Kidney (tissue), 14 donors: Measurements from ENCODE around the gene CNTNAP4. TPM values are rescaled to one million over a fixed set of nuclear protein-coding genes. Genes with fewer than 3 reads are reported as not detected.

Source experiments
- DNase-seq, 5 donors: peaks; one replicate each; pipeline ENCODE4 v3.0.0-alpha.2; 2013 to 2020
- FAIRE-seq: peaks from 2 replicates; lab custom pipeline; 2012; peaks lifted over from hg19 to GRCh38; lab: Jason Lieb, UNC
- H3K27ac ChIP-seq, 2 donors: one replicate each; pipeline ENCODE4 v1.7.0; 2013; ENCODE audit warnings: low read depth in 2 of 2, low read length in 2 of 2, inconsistent platforms in 1 of 2
- H3K27me3 ChIP-seq: one replicate; pipeline ENCODE4 v1.7.1; 2013; ENCODE audit warnings: low read length, inconsistent platforms; ENCODE audit not compliant: control insufficient read depth, insufficient read depth
- H3K36me3 ChIP-seq, 3 donors: one replicate each; pipeline versions ENCODE4 v1.7.0 to v1.7.1; 2013; ENCODE audit warnings: low read length in 3 of 3, control low read depth in 1 of 3, inconsistent platforms in 1 of 3; ENCODE audit not compliant: insufficient read depth in 3 of 3, control insufficient read depth in 2 of 3
- H3K4me1 ChIP-seq, 3 donors: one replicate each; pipeline versions ENCODE4 v1.7.0 to v1.7.1; 2013; ENCODE audit warnings: low read length in 3 of 3, inconsistent platforms in 1 of 3, low read depth in 1 of 3; ENCODE audit not compliant: control insufficient read depth in 2 of 3, insufficient read depth in 2 of 3
- H3K4me3 ChIP-seq, 3 donors: one replicate each; pipeline versions ENCODE4 v1.7.0 to v1.8.1; 2013; ENCODE audit warnings: low read length in 3 of 3, control low read depth in 1 of 3, inconsistent platforms in 1 of 3
- H3K9ac ChIP-seq, 3 donors: one replicate each; pipeline versions ENCODE4 v1.7.0 to v1.7.1; 2013; ENCODE audit warnings: low read length in 3 of 3, control low read depth in 1 of 3, inconsistent platforms in 1 of 3
- H3K9me3 ChIP-seq, 3 donors: one replicate each; pipeline versions ENCODE4 v1.7.0 to v1.7.1; 2013; ENCODE audit warnings: low read length in 3 of 3, control low read depth in 1 of 3, inconsistent platforms in 1 of 3; ENCODE audit not compliant: control insufficient read depth in 2 of 3, insufficient read depth in 1 of 3
- CTCF ChIP-seq: IDR thresholded peaks from 3 replicates; pipeline ENCODE4 v1.5.1; 2012; ENCODE audit warnings: mild to moderate bottlenecking, moderate library complexity, borderline replicate concordance; ENCODE audit not compliant: insufficient read depth; ENCODE audit errors: extremely low read depth
- intact Hi-C: fragments of 100-400 bp; cut with DNase I; formaldehyde crosslinking; loops from one replicate; pipeline ENCODE4 v1.11.1; 2022
- polyA plus RNA-seq: library from polyadenylated mRNA; stranded (reverse); fragments of 350-450 nt; fragmentation: Illumina TruSeq; extraction: RNeasy Lipid Tissue Mini Kit (QIAGEN cat#74804); gene quantifications from one replicate; pipeline ENCODE4 v1.2.3, GENCODE V29; 2014; ENCODE audit warnings: low read depth, low replicate concordance; ENCODE audit not compliant: insufficient read depth
- total RNA-seq: library from RNA; stranded (reverse); fragmentation: NEBNext Ultra II Directional; extraction: Animal tissue kit (Norgen Biotek cat#: 25700); gene quantifications from one replicate; pipeline ENCODE4 v1.2.1, GENCODE V29; 2021
- donor health status: control.
- donor health status: control.
- donor health status: control.
- donor health status: control.
- donor health status: control.
- donor health status: DM: yes; HTN: yes; CAD: no.
- donor health status: Normal renal cell carcinoma (clear cell type).

The CNTNAP4 gene
- total and polyA plus RNA-seq, 2 donors from 2014 or later = not detected

- no peaks in the 10 kb centered on the region for H3K9me3 ChIP-seq
- no peaks in the 10 kb centered on the region for H3K4me1 ChIP-seq
- intact Hi-C loops = no loop called here
- H3K9ac ChIP-seq = no peak overlapping the region
- no peaks in the 10 kb centered on the region for H3K27me3 ChIP-seq
- no peaks in the 10 kb centered on the region for H3K36me3 ChIP-seq
- no peak for TF ChIP-seq CTCF
- H3K27ac ChIP-seq = no peak overlapping the region
- no peak overlapping the region for H3K4me3 ChIP-seq
- FAIRE-seq (no peak), DNase-seq (no peak)
Observed at GRCh38 chr16:76583945-76584344, 306.7 kb downstream of the CNTNAP4 start.

- Histone ChIP-seq H3K36me3 (no peaks in the 10 kb centered on the region), H3K4me1 (no peaks in the 10 kb centered on the region), H3K9me3 (no peaks in the 10 kb centered on the region), H3K4me3 (no peak overlapping the region), H3K9ac (no peak overlapping the region), H3K27me3 (no peaks in the 10 kb centered on the region), H3K27ac (no peak overlapping the region)
- intact Hi-C loops = no loop called here
- FAIRE-seq (no peak), DNase-seq (no peak)
- TF ChIP-seq CTCF = no peak
Observed at GRCh38 chr16:76598498-76598897, 321.3 kb downstream of the CNTNAP4 start.

- Histone ChIP-seq H3K27me3 (no peaks in the 10 kb centered on the region), H3K9ac (no peak overlapping the region), H3K27ac (no peak overlapping the region), H3K4me3 (no peak overlapping the region), H3K9me3 (no peaks in the 10 kb centered on the region), H3K4me1 (no peaks in the 10 kb centered on the region), H3K36me3 (no peaks in the 10 kb centered on the region)
- intact Hi-C loops = no loop called here
- FAIRE-seq (no peak), DNase-seq (no peak)
- TF ChIP-seq CTCF = no peak
Observed at GRCh38 chr16:76607317-76607716, 330.1 kb downstream of the CNTNAP4 start.
